Right ventricle myocardium inferior (tissue), 1 donor: Measurements from ENCODE around the gene BCS1L. TPM values are rescaled to one million over a fixed set of nuclear protein-coding genes. Genes with fewer than 3 reads are reported as not detected.
"Not testable (repeated sequence)": the region's sequence is repeated elsewhere in the genome, so short reads cannot be mapped to it uniquely, and the experiment has no call there.

Source experiments
- ATAC-seq: fragments of 200-7000 bp; cut with Tn5 transposase; one replicate; pipeline ENCODE4 v1.9.1; 2020; ENCODE audit warnings: mild to moderate bottlenecking, moderate library complexity
- DNase-seq: peaks from one replicate; pipeline ENCODE4 v3.0.0; 2021; ENCODE audit errors: missing footprints
- intact Hi-C: fragments of 100-400 bp; cut with DNase I; formaldehyde crosslinking; loops from one replicate; pipeline ENCODE4 v1.11.0; 2022
- total RNA-seq: library from RNA; stranded (reverse); fragmentation: NEBNext Ultra II Directional; extraction: Animal tissue kit (Norgen Biotek cat#: 25700); gene quantifications from one replicate; pipeline ENCODE4 v1.2.1, GENCODE V29; 2021
- donor health status: DM: no; HTN: yes; CAD: no; lungs with severe emphysema.

Gene BCS1L
- total RNA-seq, 1 donor from 2014 or later: 51.1 TPM

DNA sequence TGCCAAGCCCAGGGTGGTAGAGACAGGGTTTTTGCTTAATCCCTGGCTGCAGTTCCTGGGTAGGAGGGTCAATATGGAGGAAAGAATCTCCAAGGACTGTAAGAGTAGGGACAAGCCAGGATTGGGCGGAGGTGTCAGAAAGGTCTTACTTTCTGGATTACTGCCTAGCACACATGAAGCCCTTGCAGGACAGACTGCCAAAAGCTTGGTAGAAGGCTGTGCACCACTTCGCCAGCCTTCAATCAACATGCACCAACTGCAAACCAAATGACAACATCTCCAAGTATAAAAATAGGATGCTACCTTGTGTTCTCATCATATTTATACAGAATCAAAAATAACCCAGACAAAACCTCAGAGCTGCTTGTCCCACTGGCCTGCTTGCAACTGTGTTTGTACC, 3.7 kb upstream of the BCS1L start:
- intact Hi-C loops: loop anchor here (5.0 kb wide), 1 partner anchor 248 kb away; no protein-coding TSS in a partner anchor
- ATAC-seq (peak; percentile 58), DNase-seq (no peak)

DNA sequence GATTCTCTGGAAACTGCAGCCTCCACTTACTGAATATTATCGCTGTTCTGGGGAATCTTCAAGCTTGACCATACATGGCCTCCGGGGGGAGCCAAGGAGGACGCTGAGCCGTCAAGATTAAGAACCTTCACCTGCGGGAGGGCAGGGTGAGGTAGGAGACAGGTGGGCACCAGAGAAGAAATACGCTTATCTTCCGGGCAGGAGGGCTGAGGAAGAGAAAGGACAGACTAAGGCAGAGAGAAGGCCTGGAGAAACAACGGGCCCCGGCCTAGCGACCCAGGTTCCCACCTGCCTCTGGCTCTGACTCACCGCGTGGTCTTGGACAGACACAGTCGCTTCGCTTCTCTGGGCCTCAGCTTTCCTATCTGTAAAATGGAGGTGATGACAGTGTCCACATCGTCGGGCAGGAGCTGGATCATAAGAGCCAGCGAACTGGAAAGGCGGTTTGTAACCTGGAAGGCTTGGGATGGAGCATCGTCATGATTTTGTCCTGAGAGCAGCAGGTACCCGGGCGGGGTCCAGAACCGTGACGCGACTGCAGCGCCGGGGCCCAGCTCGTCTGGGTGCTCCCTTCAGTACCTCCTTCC, 719 bp upstream of the BCS1L start:
- ATAC-seq (no peak), DNase-seq (no peak)
- intact Hi-C loops: loop anchor here (5.0 kb wide), 1 partner anchor 251 kb away; no protein-coding TSS in a partner anchor

GRCh38 chr2:218659988-218660358, 490 bp downstream of the BCS1L start:
- no peak for DNase-seq
- ATAC-seq: no peak
- intact Hi-C loops: loop anchor here (5.0 to 10.0 kb wide), 2 partner anchors 253 to 385 kb away; partner anchors contain the start of genes AAMP and PNKD

DNA sequence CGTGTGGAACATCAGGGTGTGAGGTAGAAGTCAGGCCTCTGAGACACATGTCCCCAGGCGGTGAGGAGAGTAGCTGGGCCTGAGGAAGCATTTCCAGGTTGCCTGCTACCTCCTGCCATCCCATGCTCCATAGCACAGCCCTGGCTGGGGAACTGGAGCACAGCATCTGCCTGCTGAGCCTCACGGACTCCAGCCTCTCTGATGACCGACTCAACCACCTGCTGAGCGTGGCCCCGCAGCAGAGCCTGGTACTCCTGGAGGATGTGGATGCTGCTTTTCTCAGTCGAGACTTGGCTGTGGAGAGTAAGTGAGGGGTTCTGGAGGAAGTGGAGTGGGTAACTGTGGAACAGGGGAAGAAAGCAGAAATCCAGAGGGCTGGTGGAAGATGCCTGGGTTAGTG, 2.9 kb downstream of the BCS1L start:
- ATAC-seq: no peak

GRCh38 chr2:218662827-218663226, 3.3 kb downstream of the BCS1L start:
- DNase-seq: no peak
- intact Hi-C loops: loop anchor here (10.0 kb wide), 1 partner anchor 388 kb away; the partner anchor contains the start of genes AAMP and PNKD
- no peak for ATAC-seq

More for the DNA sequence above, 2.9 kb downstream of the BCS1L start:
- DNase-seq: no peak
- intact Hi-C loops: loop anchor here (10.0 kb wide), 1 partner anchor 388 kb away; the partner anchor contains the start of genes AAMP and PNKD

- ATAC-seq: no peak
- intact Hi-C loops: loop anchor here (10.0 kb wide), 1 partner anchor 389 kb away; the partner anchor contains the start of genes AAMP and PNKD
- no peak for DNase-seq
Observed at GRCh38 chr2:218663901-218664300, 4.4 kb downstream of the BCS1L start.

DNA sequence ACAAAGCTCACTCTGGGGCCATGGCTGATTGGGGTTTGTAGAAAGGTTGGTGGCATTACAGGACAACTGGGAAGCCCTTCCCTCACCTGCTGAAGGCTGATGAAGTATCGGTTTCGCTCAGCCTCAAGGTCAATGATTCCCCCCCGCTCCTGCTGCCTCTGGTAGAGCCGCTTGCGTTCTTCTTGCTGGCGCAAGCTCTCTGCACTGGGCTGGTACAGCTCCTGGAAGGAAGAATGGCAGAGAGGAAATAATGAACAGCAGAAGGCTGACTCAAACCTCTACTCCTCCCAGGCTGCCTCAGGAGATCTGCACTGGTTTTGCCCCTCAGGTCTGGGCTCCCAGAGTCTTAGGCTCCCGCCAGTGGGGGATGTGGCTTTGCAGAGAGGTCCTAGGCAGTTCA, 5.2 kb downstream of the BCS1L start:
- DNase-seq: no peak
- intact Hi-C loops: loop anchor here (10.0 kb wide), 1 partner anchor 390 kb away; the partner anchor contains the start of genes AAMP and PNKD
- no peak for ATAC-seq

DNA sequence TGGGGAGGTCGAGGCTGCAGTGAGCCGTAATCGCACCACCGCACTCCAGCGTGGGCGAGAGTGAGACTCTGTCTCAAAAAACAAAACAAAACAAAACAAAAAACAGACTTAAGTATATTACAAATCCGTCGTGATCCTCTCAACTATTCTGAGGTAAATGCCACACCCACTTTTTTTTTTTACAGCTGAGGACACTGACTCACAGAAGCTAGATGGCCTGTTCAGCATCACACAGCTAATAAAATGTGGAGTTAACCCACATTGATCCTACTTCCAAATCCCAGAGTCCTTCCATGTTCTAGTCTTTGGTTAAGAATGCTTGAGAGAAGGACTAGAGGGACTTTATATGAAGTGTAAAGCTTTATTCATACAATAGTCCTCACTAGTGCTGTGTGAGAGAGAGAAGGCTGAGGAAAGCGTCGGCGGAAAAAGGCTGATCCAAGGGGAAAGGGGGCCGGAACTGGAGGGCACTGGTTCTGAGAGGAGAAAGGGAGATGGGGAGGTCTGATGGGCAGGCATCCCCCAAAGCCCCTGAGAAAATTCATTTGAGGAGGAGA, 11.7 kb downstream of the BCS1L start:
- DNase-seq (no peak), ATAC-seq (no peak)
- intact Hi-C loops: no loop called here

GRCh38 chr2:218671654-218672566, 12.4 kb downstream of the BCS1L start, which contains the start of the genes RNF25 and STK36:
Gene RNF25, minus strand, starts transcription at chr2:218672002. Its CDS starts 32 bp downstream, at chr2:218671970.
Gene STK36, plus strand, starts transcription at chr2:218672086. Its CDS starts 744 bp downstream, at chr2:218672830.
- peak; percentile 93 for DNase-seq
- intact Hi-C loops: loop anchor here (1.0 kb wide), 1 partner anchor 13 kb away; no protein-coding TSS in a partner anchor
- peak; percentile 94 for ATAC-seq

DNA sequence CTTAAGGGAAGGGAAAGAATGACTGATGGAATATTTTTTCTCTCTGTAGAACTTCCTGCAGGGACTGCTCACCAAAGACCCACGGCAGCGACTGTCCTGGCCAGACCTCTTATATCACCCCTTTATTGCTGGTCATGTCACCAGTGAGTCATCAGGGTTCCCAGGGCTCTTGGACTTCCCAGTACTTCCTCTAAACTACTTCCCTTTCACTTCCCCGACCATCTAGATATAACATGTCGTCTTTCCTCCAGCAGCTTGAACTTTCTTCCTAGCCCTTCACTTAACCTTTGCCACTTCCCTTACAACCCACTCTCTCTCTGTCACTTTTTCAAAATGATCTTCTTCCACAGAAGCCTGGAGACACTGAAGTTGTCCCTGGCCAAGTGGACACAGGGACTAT, 19.6 kb downstream of the BCS1L start:
- ATAC-seq (no peak), DNase-seq (no peak)
- intact Hi-C loops: no loop called here

DNA sequence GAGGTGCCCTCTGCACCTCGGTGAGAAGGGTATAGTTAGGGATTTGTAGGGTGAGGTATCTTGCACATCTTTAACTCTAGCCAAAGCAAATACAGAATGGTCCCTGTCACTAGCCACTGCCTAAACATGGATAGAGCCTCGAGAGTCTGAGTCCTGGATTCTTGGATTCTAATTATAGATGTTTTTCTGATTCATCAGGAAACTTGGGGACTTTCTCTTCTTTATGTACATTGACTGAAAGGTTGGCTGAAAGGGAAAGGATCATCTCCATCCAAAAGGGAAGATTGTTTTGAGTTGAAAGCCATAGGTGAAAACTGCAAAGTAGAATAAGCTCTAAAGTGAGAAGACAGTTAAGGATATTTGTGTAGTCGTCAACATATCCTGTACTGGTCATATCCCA, 20.6 kb downstream of the BCS1L start:
- intact Hi-C loops: no loop called here
- ATAC-seq (no peak), DNase-seq (no peak)

DNA sequence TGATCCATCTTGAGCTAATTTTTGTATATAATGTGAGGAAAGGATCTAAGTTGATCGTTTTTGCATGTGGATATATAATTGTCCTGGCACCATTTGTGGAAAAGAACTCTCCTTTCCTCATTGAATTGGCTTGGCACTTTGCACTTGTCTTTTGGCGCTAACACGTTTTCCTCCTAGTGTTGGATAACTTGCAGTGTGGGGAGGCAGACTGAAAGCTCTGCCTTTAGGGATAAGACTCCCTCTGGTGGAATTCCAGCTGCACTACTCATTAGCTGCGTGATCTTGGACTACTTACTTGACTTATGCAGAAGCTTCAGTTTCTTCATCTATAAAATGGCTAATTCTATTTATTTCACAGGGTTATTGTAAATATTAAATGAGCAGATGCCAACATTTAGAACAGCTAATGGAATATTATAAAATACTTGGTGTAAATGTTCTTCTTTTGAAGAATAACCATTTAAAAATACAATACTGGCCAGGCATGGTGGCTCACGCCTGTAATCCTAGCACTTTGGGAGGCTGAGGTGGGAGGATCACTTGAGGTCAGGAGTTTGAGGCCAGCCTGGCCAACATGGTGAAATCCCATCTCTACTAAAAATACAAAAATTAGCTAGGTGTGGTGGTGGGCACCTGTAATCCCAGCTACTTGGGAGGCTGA, 28.0 kb downstream of the BCS1L start:
- DNase-seq, intact Hi-C loops: not testable (repeated sequence)
- peak; percentile 82 for ATAC-seq

DNA sequence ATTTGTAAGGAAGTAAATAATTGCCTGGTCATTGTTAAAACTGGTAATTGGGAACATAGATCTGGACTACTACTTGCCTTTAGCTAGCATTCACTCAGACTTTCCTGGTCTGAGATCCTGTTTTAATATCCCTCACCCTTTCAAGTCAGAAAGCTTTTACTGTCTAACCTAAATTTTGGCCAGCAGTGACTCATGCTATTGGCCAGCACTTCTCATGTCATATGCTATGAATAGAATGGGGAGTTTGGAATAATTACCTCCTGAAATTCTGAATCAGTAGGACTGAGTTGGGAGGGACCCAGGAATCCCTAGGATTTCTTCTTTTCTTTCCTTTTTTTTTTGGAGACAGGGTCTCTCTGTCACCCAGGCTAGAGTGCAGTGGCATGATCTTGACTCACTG, 31.8 kb downstream of the BCS1L start:
- intact Hi-C loops: no loop called here
- DNase-seq (no peak), ATAC-seq (no peak)

DNA sequence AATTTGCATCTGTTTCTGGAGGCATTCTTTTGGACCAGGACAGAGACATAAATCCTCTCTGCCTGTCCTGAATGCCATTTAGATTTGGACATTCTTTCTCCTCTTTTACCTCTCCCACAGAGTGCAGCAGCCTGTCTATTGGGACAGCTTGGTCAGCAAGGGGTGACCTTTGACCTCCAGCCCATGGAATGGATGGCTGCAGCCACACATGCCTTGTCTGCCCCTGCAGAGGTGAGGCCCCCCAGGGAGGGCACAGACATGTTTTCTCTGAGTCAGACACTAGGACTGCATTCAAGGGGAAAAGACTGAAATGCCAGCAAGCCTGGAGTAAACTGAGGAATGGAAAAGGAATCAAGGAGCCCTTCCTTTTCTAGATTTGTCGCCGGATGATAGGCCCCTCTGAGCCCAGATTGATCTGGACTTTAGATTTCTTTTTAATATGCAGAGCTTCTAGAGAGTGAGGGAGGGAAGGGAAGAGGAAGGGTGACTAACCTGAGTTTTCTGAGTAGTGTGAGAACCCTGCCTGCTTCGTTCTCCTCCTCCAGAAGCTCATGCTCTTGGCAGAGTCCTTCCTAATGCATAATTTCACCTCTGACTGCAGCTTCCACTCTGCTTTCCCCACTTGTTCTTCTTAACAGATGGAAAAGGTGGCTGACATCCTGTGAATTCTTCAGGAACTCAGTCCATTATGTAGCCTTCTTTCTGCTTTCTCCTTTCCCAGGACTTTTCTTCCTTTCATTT, 35.1 kb downstream of the BCS1L start:
- ATAC-seq: no peak
- intact Hi-C loops: no loop called here
- no peak for DNase-seq

DNA sequence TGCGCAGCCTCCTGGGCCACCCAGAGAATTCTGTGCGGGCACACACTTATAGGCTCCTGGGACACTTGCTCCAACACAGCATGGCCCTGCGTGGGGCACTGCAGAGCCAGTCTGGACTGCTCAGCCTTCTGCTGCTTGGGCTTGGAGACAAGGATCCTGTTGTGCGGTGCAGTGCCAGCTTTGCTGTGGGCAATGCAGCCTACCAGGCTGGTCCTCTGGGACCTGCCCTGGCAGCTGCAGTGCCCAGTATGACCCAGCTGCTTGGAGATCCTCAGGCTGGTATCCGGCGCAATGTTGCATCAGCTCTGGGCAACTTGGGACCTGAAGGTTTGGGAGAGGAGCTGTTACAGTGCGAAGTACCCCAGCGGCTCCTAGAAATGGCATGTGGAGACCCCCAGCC, 39.4 kb downstream of the BCS1L start:
- intact Hi-C loops: no loop called here
- ATAC-seq: no peak
- DNase-seq: no peak

- DNase-seq (no peak), ATAC-seq (peak; percentile 26)
- intact Hi-C loops: no loop called here
Observed at GRCh38 chr2:218701806-218702205, 42.3 kb downstream of the BCS1L start.

GRCh38 chr2:218703341-218703740, 43.9 kb downstream of the BCS1L start:
- intact Hi-C loops: no loop called here
- ATAC-seq (no peak), DNase-seq (no peak)

GRCh38 chr2:218708086-218708485, 48.6 kb downstream of the BCS1L start:
- ATAC-seq: no peak
- no peak for DNase-seq
- intact Hi-C loops: no loop called here
